B cell (primary cell): ENCODE measurements around the gene UNC13D. TPM values are rescaled to one million over a fixed set of nuclear protein-coding genes. Genes with fewer than 3 reads are reported as not detected.

Experiments
- ATAC-seq: fragments of 200-7000 bp; cut with Tn5 transposase; one replicate; pipeline ENCODE4 v1.10.0; 2021; ENCODE audit warnings: low read depth, mild to moderate bottlenecking, moderate number of reproducible peaks, moderate library complexity
- CTCF ChIA-PET: fragments of 350-600 bp; sonication (Branson Sonifier 250); formaldehyde crosslinking; loops from one replicate; lab custom pipeline; 2021; ENCODE audit warnings: antibody characterized with exemption, inconsistent platforms; lab: Charles Lee
- POLR2A ChIA-PET: fragments of 350-600 bp; sonication (Branson Sonifier 250); formaldehyde crosslinking; loops from one replicate; lab custom pipeline; 2021; ENCODE audit warnings: antibody characterized with exemption; lab: Charles Lee
- DNase-seq: peaks from one replicate; pipeline ENCODE4 v3.0.0; 2013
- H2AFZ ChIP-seq: 2 replicates; pipeline ENCODE4 v1.6.1; 2012; ENCODE audit warnings: mild to moderate bottlenecking, low read depth, low read length; ENCODE audit not compliant: insufficient read depth, poor library complexity, severe bottlenecking
- H3K27ac ChIP-seq, 2 donors: 1 replicate in 1 of 2; 2 replicates in 1 of 2; pipeline ENCODE4 v1.5.1; 2012 to 2013; ENCODE audit warnings: low read length in 2 of 2, mild to moderate bottlenecking in 2 of 2, moderate library complexity in 1 of 2
- H3K27me3 ChIP-seq, 4 experiments: fragments of 200-600 bp in 1 of 4; sonication (generic) in 1 of 4; replicated peaks in 1 of 4; 1 replicate in 2 of 4; 2 replicates in 2 of 4; pipeline versions ENCODE4 v1.6.1 to v1.7.0; 2013 to 2016; ENCODE audit warnings: low read length in 3 of 4, mild to moderate bottlenecking in 2 of 4, mixed read lengths in 1 of 4, moderate library complexity in 1 of 4; ENCODE audit not compliant: insufficient read depth in 4 of 4, control insufficient read depth in 3 of 4; ENCODE audit errors: control extremely low read depth in 1 of 4
- H3K36me3 ChIP-seq, 2 experiments: replicated peaks in 1 of 2; 1 replicate in 1 of 2; 2 replicates in 1 of 2; pipeline versions ENCODE4 v1.6.1 to v1.7.1; 2013; ENCODE audit warnings: low read length in 1 of 2; ENCODE audit not compliant: insufficient read depth in 2 of 2, control insufficient read depth in 1 of 2; ENCODE audit errors: control extremely low read depth in 1 of 2, extremely low read depth in 1 of 2
- H3K4me1 ChIP-seq, 2 donors: fragments of 200-600 bp in 1 of 2; sonication (generic) in 1 of 2; 1 replicate in 1 of 2; 2 replicates in 1 of 2; pipeline versions ENCODE4 v1.5.1 to v1.6.1; 2013 to 2017; ENCODE audit warnings: low read length in 2 of 2; ENCODE audit not compliant: control insufficient read depth in 2 of 2, insufficient read depth in 2 of 2
- H3K4me2 ChIP-seq: replicated peaks from 2 replicates; pipeline ENCODE3; 2012; ENCODE audit warnings: mild to moderate bottlenecking, low read depth, low read length; ENCODE audit not compliant: poor library complexity, severe bottlenecking
- H3K4me3 ChIP-seq, 5 experiments: fragments of 200-600 bp in 1 of 5; sonication (generic) in 1 of 5; 1 replicate in 3 of 5; 2 replicates in 2 of 5; pipeline versions ENCODE4 v1.5.1 to v1.7.0; 2011 to 2016; ENCODE audit warnings: low read length in 4 of 5, mild to moderate bottlenecking in 4 of 5, low read depth in 2 of 5, control low read depth in 1 of 5, moderate library complexity in 1 of 5; ENCODE audit not compliant: insufficient read depth in 1 of 5; ENCODE audit errors: control extremely low read depth in 1 of 5, extremely low read depth in 1 of 5
- H3K79me2 ChIP-seq: fragments of 200-600 bp; sonication (generic); one replicate; pipeline ENCODE4 v1.6.0; 2016; ENCODE audit warnings: low read length; ENCODE audit not compliant: control insufficient read depth, insufficient read depth
- H3K9ac ChIP-seq: fragments of 200-600 bp; sonication (generic); 2 replicates; pipeline ENCODE4 v1.6.1; 2017; ENCODE audit warnings: mild to moderate bottlenecking, low read length, moderate library complexity
- H3K9me3 ChIP-seq, 3 donors: one replicate each; pipeline versions ENCODE4 v1.6.1 to v1.7.1; 2013; ENCODE audit warnings: low read length in 2 of 3; ENCODE audit not compliant: control insufficient read depth in 2 of 3, insufficient read depth in 1 of 3; ENCODE audit errors: control extremely low read depth in 1 of 3
- H4K20me1 ChIP-seq: 2 replicates; pipeline ENCODE4 v1.6.0; 2012; ENCODE audit warnings: mild to moderate bottlenecking, low read length; ENCODE audit not compliant: insufficient read depth, control insufficient read depth, poor library complexity, severe bottlenecking
- H3K27ac Mint-ChIP-seq: one replicate; pipeline ENCODE4 v1.8.0; 2021; ENCODE audit warnings: mixed read lengths
- H3K27me3 Mint-ChIP-seq: one replicate; pipeline ENCODE4 v1.8.0; 2021; ENCODE audit warnings: mixed read lengths
- H3K4me1 Mint-ChIP-seq: one replicate; pipeline ENCODE4 v1.8.0; 2021; ENCODE audit warnings: mixed read lengths
- H3K4me3 Mint-ChIP-seq: one replicate; pipeline ENCODE4 v1.8.0; 2021; ENCODE audit warnings: mixed read lengths
- H3K9me3 Mint-ChIP-seq: one replicate; pipeline ENCODE4 v1.8.0; 2022; ENCODE audit warnings: mixed read lengths; ENCODE audit not compliant: insufficient read depth
- CTCF ChIP-seq: fragments of 200-600 bp; IDR thresholded peaks from one replicate; pipeline ENCODE4 v1.8.0; 2022; ENCODE audit warnings: antibody characterized with exemption, mild to moderate bottlenecking
- EZH2 ChIP-seq: IDR thresholded peaks from 2 replicates; pipeline ENCODE4 v1.6.1; 2012; ENCODE audit warnings: borderline replicate concordance, low read depth, mild to moderate bottlenecking, moderate library complexity, low read length; ENCODE audit not compliant: insufficient read depth, poor library complexity, severe bottlenecking
- WGBS: methylation state at CpG from one replicate; pipeline ENCODE4 v1.1.5; 2013; ENCODE audit warnings: missing lambda C conversion rate; ENCODE audit not compliant: insufficient coverage; 5-methylcytosine and 5-hydroxymethylcytosine counted together
- intact Hi-C: fragments of 100-400 bp; cut with micrococcal nuclease; formaldehyde crosslinking; loops from one replicate; pipeline ENCODE4 v1.10.0; 2022
- polyA plus RNA-seq: library from polyadenylated mRNA; depleted of rRNA; stranded (reverse); fragments of >200 nt; gene quantifications from 2 replicates; pipeline ENCODE4 v1.2.3, GENCODE V29; 2012
- total RNA-seq, 2 donors: library from RNA; stranded (reverse); fragments of 120-200 nt in 1 of 2; gene quantifications; 1 replicate in 1 of 2; 2 replicates in 1 of 2; pipeline versions ENCODE4 v1.2.3 to v1.2.4, GENCODE V29; 2013 to 2022

The UNC13D gene
- total and polyA plus RNA-seq, 2 donors (not counting 1 experiment from before 2014, with no cell fraction given) = 101 to 107 TPM

- Histone ChIP-seq H2AFZ (no peak overlapping the region), H3K4me1 (peaks cover 8 to 19% of the 10 kb centered on the region in 2 donors), H3K4me2 (no peak overlapping the region), H3K36me3 (peaks cover 0 to 61% of the 10 kb centered on the region in 2 experiments), H3K79me2 (no peaks in the 10 kb centered on the region), H3K4me3 (no peak overlapping the region), H3K9ac (no peak overlapping the region), H4K20me1 (no peaks in the 10 kb centered on the region), H3K27ac (no peak overlapping the region), H3K9me3 (no peaks in the 10 kb centered on the region), H3K27me3 (no peaks in the 10 kb centered on the region)
- 81% methylated on average over 19 of the region's 28 CpGs for WGBS
- no peaks in the 10 kb centered on the region for H3K9me3 Mint-ChIP-seq
- peaks cover 24% of the 10 kb centered on the region for H3K4me1 Mint-ChIP-seq
- H3K27me3 Mint-ChIP-seq = no peaks in the 10 kb centered on the region
- no peak for DNase-seq
- H3K27ac Mint-ChIP-seq = no peak overlapping the region
- H3K4me3 Mint-ChIP-seq = no peak overlapping the region
- POLR2A ChIA-PET = interaction anchor here (0.6 to 1.2 kb wide), 2 partner anchors 47 to 1366 kb away, joined by 3 to 4 read pairs; no protein-coding TSS in a partner anchor
- no peak for TF ChIP-seq EZH2
- TF ChIP-seq CTCF = no peak
- no peak for ATAC-seq
- CTCF ChIA-PET = interaction anchor here (1.2 to 1.3 kb wide), 2 partner anchors 22 to 58 kb away, joined by 3 read pairs; partner anchors contain the start of gene GALK1
- intact Hi-C loops = no loop called here
These were observed 20.8 kb downstream of the UNC13D start for GRCh38 chr17:75823257-75824041.

- peaks cover 8 to 15% of the 10 kb centered on the region in 2 donors for H3K4me1 ChIP-seq
- no peaks in the 10 kb centered on the region for H3K27me3 ChIP-seq
- WGBS = 100% methylated on average over 3 of the region's 3 CpGs
- TF ChIP-seq EZH2 (no peak), CTCF (no peak)
- no peak overlapping the region for H3K4me3 Mint-ChIP-seq
- peaks cover 18% of the 10 kb centered on the region for H3K4me1 Mint-ChIP-seq
- ATAC-seq (no peak), DNase-seq (no peak)
- H3K9me3 Mint-ChIP-seq = no peaks in the 10 kb centered on the region
- H3K79me2 ChIP-seq = no peaks in the 10 kb centered on the region
- H3K36me3 ChIP-seq = peaks cover 0 to 66% of the 10 kb centered on the region in 2 experiments
- H3K9ac ChIP-seq = no peak overlapping the region
- CTCF ChIA-PET = interaction anchor here (1.2 to 1.7 kb wide), 4 partner anchors 16 to 73 kb away, joined by 3 to 4 read pairs (median 3); partner anchors contain the start of gene GALK1
- H3K27ac ChIP-seq = no peak overlapping the region
- no peak overlapping the region for H3K4me2 ChIP-seq
- intact Hi-C loops = no loop called here
- no peaks in the 10 kb centered on the region for H3K9me3 ChIP-seq
- no peak overlapping the region for H3K27ac Mint-ChIP-seq
- H4K20me1 ChIP-seq = no peaks in the 10 kb centered on the region
- H3K27me3 Mint-ChIP-seq = no peaks in the 10 kb centered on the region
- H2AFZ ChIP-seq = no peak overlapping the region
- H3K4me3 ChIP-seq = no peak overlapping the region
- POLR2A ChIA-PET = interaction anchor here (0.6 kb wide), 2 partner anchors 53 to 1366 kb away, joined by 3 read pairs; no protein-coding TSS in a partner anchor
These were observed 21.4 kb downstream of the UNC13D start for GRCh38 chr17:75822800-75823166.
